Neural progenitor cell (in vitro differentiated cells): ENCODE data around the gene CDH10.

Experiments
- EZH2 ChIP-seq: fragments of 200-600 bp; sonication (generic); IDR thresholded peaks from 2 replicates; pipeline ENCODE4 v1.6.1; 2017; ENCODE audit warnings: antibody characterized with exemption, mild to moderate bottlenecking, moderate library complexity
- EZH2phosphoT487 ChIP-seq: fragments of 200-600 bp; sonication (generic); IDR thresholded peaks from 2 replicates; pipeline ENCODE4 v1.6.1; 2017; ENCODE audit warnings: antibody characterized with exemption
- TF ChIP-seq, protein P1 (sequence below): fragments of 200-600 bp; sonication (generic); IDR thresholded peaks from 2 replicates; pipeline ENCODE4 v1.5.1; 2017; ENCODE audit warnings: antibody characterized with exemption, mild to moderate bottlenecking

DNA sequence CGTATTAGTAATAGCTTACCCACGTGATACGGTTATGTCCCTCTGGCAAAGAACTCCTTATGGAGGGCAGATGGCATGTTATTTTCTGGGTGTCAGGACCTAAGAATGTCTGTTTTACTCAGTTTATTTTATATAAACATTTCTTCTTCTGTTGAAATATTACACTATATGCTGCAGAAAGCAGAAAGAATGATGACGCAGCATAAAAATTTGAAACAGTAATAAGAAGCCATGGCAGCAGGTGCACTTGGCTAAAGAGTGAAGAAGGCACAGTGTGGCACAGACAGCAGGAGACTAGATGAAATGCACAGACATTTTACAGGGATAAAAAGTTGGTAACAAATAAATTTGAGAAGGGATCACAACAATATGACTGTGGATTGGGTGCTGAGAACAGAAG, 46.3 kb upstream of the CDH10 start:
- TF ChIP-seq, protein P1, sequence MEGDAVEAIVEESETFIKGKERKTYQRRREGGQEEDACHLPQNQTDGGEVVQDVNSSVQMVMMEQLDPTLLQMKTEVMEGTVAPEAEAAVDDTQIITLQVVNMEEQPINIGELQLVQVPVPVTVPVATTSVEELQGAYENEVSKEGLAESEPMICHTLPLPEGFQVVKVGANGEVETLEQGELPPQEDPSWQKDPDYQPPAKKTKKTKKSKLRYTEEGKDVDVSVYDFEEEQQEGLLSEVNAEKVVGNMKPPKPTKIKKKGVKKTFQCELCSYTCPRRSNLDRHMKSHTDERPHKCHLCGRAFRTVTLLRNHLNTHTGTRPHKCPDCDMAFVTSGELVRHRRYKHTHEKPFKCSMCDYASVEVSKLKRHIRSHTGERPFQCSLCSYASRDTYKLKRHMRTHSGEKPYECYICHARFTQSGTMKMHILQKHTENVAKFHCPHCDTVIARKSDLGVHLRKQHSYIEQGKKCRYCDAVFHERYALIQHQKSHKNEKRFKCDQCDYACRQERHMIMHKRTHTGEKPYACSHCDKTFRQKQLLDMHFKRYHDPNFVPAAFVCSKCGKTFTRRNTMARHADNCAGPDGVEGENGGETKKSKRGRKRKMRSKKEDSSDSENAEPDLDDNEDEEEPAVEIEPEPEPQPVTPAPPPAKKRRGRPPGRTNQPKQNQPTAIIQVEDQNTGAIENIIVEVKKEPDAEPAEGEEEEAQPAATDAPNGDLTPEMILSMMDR: no peak
- no peak for TF ChIP-seq EZH2
- TF ChIP-seq EZH2phosphoT487: no peak
